Trophoblast cell (in vitro differentiated cells and primary cell): ENCODE measurements around the gene SEMA5A.

Experiments
- DNase-seq, 2 donors: peaks; one replicate each; pipeline ENCODE4 v3.0.0-alpha.2; 2016
- H2AFZ ChIP-seq: 2 replicates; pipeline ENCODE4 v1.6.1; 2013; ENCODE audit warnings: low read length, moderate library complexity, mild to moderate bottlenecking; ENCODE audit not compliant: insufficient read depth, poor library complexity
- H2AK5ac ChIP-seq: 2 replicates; pipeline ENCODE4 v1.6.1; 2013; ENCODE audit warnings: mild to moderate bottlenecking, low read length
- H2BK120ac ChIP-seq: 2 replicates; pipeline ENCODE4 v1.6.1; 2013; ENCODE audit warnings: low read length, mild to moderate bottlenecking, moderate library complexity; ENCODE audit not compliant: insufficient read depth, poor library complexity
- H2BK12ac ChIP-seq: 2 replicates; pipeline ENCODE4 v1.6.1; 2013; ENCODE audit warnings: mild to moderate bottlenecking, low read length, moderate library complexity
- H2BK5ac ChIP-seq: 2 replicates; pipeline ENCODE4 v1.6.1; 2013; ENCODE audit warnings: low read length, low read depth, moderate library complexity, mild to moderate bottlenecking; ENCODE audit not compliant: poor library complexity
- H3K14ac ChIP-seq: 2 replicates; pipeline ENCODE4 v1.6.1; 2013; ENCODE audit warnings: mild to moderate bottlenecking, low read length
- H3K18ac ChIP-seq: 2 replicates; pipeline ENCODE4 v1.6.1; 2013; ENCODE audit warnings: mild to moderate bottlenecking, low read length
- H3K23ac ChIP-seq: 2 replicates; pipeline ENCODE4 v1.6.1; 2013; ENCODE audit warnings: low read length
- H3K27ac ChIP-seq: 2 replicates; pipeline ENCODE4 v1.5.1; 2013; ENCODE audit warnings: low read depth, mild to moderate bottlenecking, inconsistent platforms, low read length, moderate library complexity
- H3K27me3 ChIP-seq: 2 replicates; pipeline ENCODE4 v1.6.1; 2013; ENCODE audit warnings: inconsistent platforms, mild to moderate bottlenecking, low read length, moderate library complexity; ENCODE audit not compliant: insufficient read depth
- H3K36me3 ChIP-seq, 2 experiments: 1 replicate in 1 of 2; 2 replicates in 1 of 2; pipeline ENCODE4 v1.6.1; 2013; ENCODE audit warnings: low read length in 2 of 2, mild to moderate bottlenecking in 2 of 2, moderate library complexity in 1 of 2; ENCODE audit not compliant: insufficient read depth in 2 of 2, control insufficient read depth in 1 of 2
- H3K4ac ChIP-seq: 2 replicates; pipeline ENCODE4 v1.6.1; 2013; ENCODE audit warnings: low read depth, mild to moderate bottlenecking, low read length, moderate library complexity
- H3K4me1 ChIP-seq, 2 experiments: 1 replicate in 1 of 2; 2 replicates in 1 of 2; pipeline ENCODE4 v1.6.1; 2013; ENCODE audit warnings: low read length in 2 of 2, mild to moderate bottlenecking in 2 of 2, moderate library complexity in 1 of 2; ENCODE audit not compliant: insufficient read depth in 2 of 2, control insufficient read depth in 1 of 2
- H3K4me2 ChIP-seq: 2 replicates; pipeline ENCODE4 v1.6.1; 2013; ENCODE audit warnings: inconsistent platforms, mild to moderate bottlenecking, low read length, moderate library complexity
- H3K4me3 ChIP-seq: 2 replicates; pipeline ENCODE4 v1.5.1; 2013; ENCODE audit warnings: mild to moderate bottlenecking, low read depth, low read length, inconsistent platforms
- H3K79me1 ChIP-seq: one replicate; pipeline ENCODE4 v1.6.1; 2013; ENCODE audit warnings: low read length
- H3K79me2 ChIP-seq: 2 replicates; pipeline ENCODE4 v1.6.1; 2013; ENCODE audit warnings: low read length, mild to moderate bottlenecking; ENCODE audit not compliant: control insufficient read depth, insufficient read depth, poor library complexity
- H3K9ac ChIP-seq: 2 replicates; pipeline ENCODE4 v1.6.1; 2013; ENCODE audit warnings: mild to moderate bottlenecking, low read length
- H3K9me3 ChIP-seq: 2 replicates; pipeline ENCODE4 v1.6.1; 2013; ENCODE audit warnings: low read depth, mild to moderate bottlenecking, control low read depth, inconsistent platforms, low read length; ENCODE audit not compliant: insufficient read depth
- H4K12ac ChIP-seq: 2 replicates; pipeline ENCODE4 v1.6.1; 2013; ENCODE audit warnings: low read depth, mild to moderate bottlenecking, low read length, moderate library complexity
- H4K8ac ChIP-seq: 2 replicates; pipeline ENCODE4 v1.6.1; 2013; ENCODE audit warnings: low read depth, mild to moderate bottlenecking, low read length, moderate library complexity
- H4K91ac ChIP-seq: one replicate; pipeline ENCODE4 v1.6.1; 2013; ENCODE audit warnings: low read depth, mild to moderate bottlenecking, low read length, moderate library complexity
- WGBS: extraction: QIAGEN DNeasy Blood & Tissue Kit; methylation state at CpG from one replicate; pipeline ENCODE4 v1.1.7; 2013; ENCODE audit warnings: missing lambda C conversion rate; ENCODE audit not compliant: insufficient read length, insufficient coverage; ENCODE audit errors: extremely low coverage; 5-methylcytosine and 5-hydroxymethylcytosine counted together

SEMA5A gene

GRCh38 chr5:9500193-9500592 lies 45.7 kb downstream of the SEMA5A start:
- Histone ChIP-seq H3K27me3 (no peaks in the 10 kb centered on the region), H3K4me1 (peaks cover 6 to 10% of the 10 kb centered on the region in 2 experiments), H2BK12ac (no peak overlapping the region), H3K4me2 (no peak overlapping the region), H3K14ac (no peak overlapping the region), H2BK5ac (no peak overlapping the region), H3K36me3 (peaks cover 2 to 13% of the 10 kb centered on the region in 2 experiments), H3K23ac (no peak overlapping the region), H3K79me1 (no peaks in the 10 kb centered on the region), H4K8ac (no peak overlapping the region), H4K91ac (no peak overlapping the region), H2BK120ac (no peak overlapping the region), H3K18ac (no peak overlapping the region), H3K9ac (no peak overlapping the region), H3K4me3 (no peak overlapping the region), H4K12ac (no peak overlapping the region), H2AK5ac (no peak overlapping the region), H3K27ac (no peak overlapping the region), H3K4ac (peak overlapping the region; percentile 47), H2AFZ (no peak overlapping the region), H3K79me2 (peaks cover 4% of the 10 kb centered on the region), H3K9me3 (no peaks in the 10 kb centered on the region)
- WGBS = no CpG with 5 or more reads among the region's 4 CpGs
- DNase-seq = no peak

GRCh38 chr5:9499498-9499876 lies 46.4 kb downstream of the SEMA5A start:
- Histone ChIP-seq H3K4me3 (no peak overlapping the region), H3K9ac (no peak overlapping the region), H3K18ac (no peak overlapping the region), H2BK12ac (no peak overlapping the region), H3K9me3 (no peaks in the 10 kb centered on the region), H3K27ac (no peak overlapping the region), H3K4me2 (no peak overlapping the region), H3K23ac (no peak overlapping the region), H3K14ac (no peak overlapping the region), H4K12ac (no peak overlapping the region), H3K27me3 (no peaks in the 10 kb centered on the region), H2BK5ac (no peak overlapping the region), H3K79me2 (peaks cover 4% of the 10 kb centered on the region), H4K8ac (no peak overlapping the region), H3K4me1 (peaks cover 6 to 10% of the 10 kb centered on the region in 2 experiments), H2BK120ac (no peak overlapping the region), H3K4ac (no peak overlapping the region), H3K36me3 (peaks cover 2 to 11% of the 10 kb centered on the region in 2 experiments), H3K79me1 (no peaks in the 10 kb centered on the region), H2AFZ (no peak overlapping the region), H2AK5ac (no peak overlapping the region), H4K91ac (no peak overlapping the region)
- DNase-seq = no peak
- no CpG with 5 or more reads among the region's 1 CpG for WGBS

- Histone ChIP-seq H3K4me1 (peaks cover 8 to 10% of the 10 kb centered on the region in 2 experiments), H3K9ac (no peak overlapping the region), H2AK5ac (no peak overlapping the region), H3K27me3 (no peaks in the 10 kb centered on the region), H4K12ac (no peak overlapping the region), H3K4ac (peak overlapping the region; percentile 24), H3K18ac (no peak overlapping the region), H4K8ac (no peak overlapping the region), H2AFZ (no peak overlapping the region), H2BK120ac (no peak overlapping the region), H3K27ac (no peak overlapping the region), H4K91ac (no peak overlapping the region), H2BK5ac (no peak overlapping the region), H3K9me3 (no peaks in the 10 kb centered on the region), H3K14ac (no peak overlapping the region), H3K23ac (no peak overlapping the region), H3K4me3 (no peak overlapping the region), H3K79me2 (peaks cover 4% of the 10 kb centered on the region), H3K79me1 (no peaks in the 10 kb centered on the region), H2BK12ac (no peak overlapping the region), H3K36me3 (peaks cover 2 to 10% of the 10 kb centered on the region in 2 experiments), H3K4me2 (no peak overlapping the region)
- DNase-seq = peak; percentile 87 to 92
- WGBS = no CpG with 5 or more reads among the region's 14 CpGs
These were observed 47.1 kb downstream of the SEMA5A start for GRCh38 chr5:9498541-9499497.

GRCh38 chr5:9497347-9497746 lies 48.5 kb downstream of the SEMA5A start:
- H3K9me3 ChIP-seq = no peaks in the 10 kb centered on the region
- no peak overlapping the region for H3K23ac ChIP-seq
- peaks cover 4% of the 10 kb centered on the region for H3K79me2 ChIP-seq
- no peak overlapping the region for H2BK12ac ChIP-seq
- H4K8ac ChIP-seq = no peak overlapping the region
- H4K91ac ChIP-seq = no peak overlapping the region
- H3K4me2 ChIP-seq = no peak overlapping the region
- no peak overlapping the region for H3K4me3 ChIP-seq
- H2BK120ac ChIP-seq = no peak overlapping the region
- H3K4ac ChIP-seq = no peak overlapping the region
- H2AK5ac ChIP-seq = no peak overlapping the region
- H4K12ac ChIP-seq = no peak overlapping the region
- no peaks in the 10 kb centered on the region for H3K27me3 ChIP-seq
- no peaks in the 10 kb centered on the region for H3K79me1 ChIP-seq
- H3K9ac ChIP-seq = no peak overlapping the region
- no peak overlapping the region for H3K18ac ChIP-seq
- no peak for DNase-seq
- no peak overlapping the region for H3K14ac ChIP-seq
- H3K27ac ChIP-seq = no peak overlapping the region
- H2BK5ac ChIP-seq = no peak overlapping the region
- no peak overlapping the region for H2AFZ ChIP-seq
- peaks cover under 1 to 5% of the 10 kb centered on the region in 2 experiments for H3K36me3 ChIP-seq
- no CpG with 5 or more reads among the region's 8 CpGs for WGBS
- peaks cover 3 to 4% of the 10 kb centered on the region in 2 experiments for H3K4me1 ChIP-seq
